Parathyroid adenoma (tissue), 2 donors: ENCODE data around the gene CCL14.

Source experiments
- H2AFZ ChIP-seq: fragments of 300-600 bp; sonication (generic); one replicate; pipeline ENCODE4 v1.7.0; 2017; ENCODE audit warnings: antibody characterized with exemption, mild to moderate bottlenecking
- H3K27ac ChIP-seq: fragments of 300-600 bp; sonication (generic); one replicate; pipeline ENCODE4 v1.7.0; 2017
- H3K27me3 ChIP-seq: fragments of 300-600 bp; sonication (generic); one replicate; pipeline ENCODE4 v1.7.0; 2017; ENCODE audit warnings: low read length; ENCODE audit not compliant: control insufficient read depth, insufficient read depth
- H3K36me3 ChIP-seq: fragments of 300-600 bp; sonication (generic); one replicate; pipeline ENCODE4 v1.7.0; 2017; ENCODE audit warnings: low read length; ENCODE audit not compliant: control insufficient read depth, insufficient read depth
- H3K4me1 ChIP-seq: fragments of 300-600 bp; sonication (generic); one replicate; pipeline ENCODE4 v1.7.0; 2017; ENCODE audit warnings: control low read depth
- H3K4me2 ChIP-seq: fragments of 300-600 bp; sonication (generic); one replicate; pipeline ENCODE4 v1.7.0; 2017; ENCODE audit warnings: low read length
- H3K4me3 ChIP-seq: fragments of 300-600 bp; sonication (generic); one replicate; pipeline ENCODE4 v1.7.0; 2017; ENCODE audit warnings: low read depth, low read length
- H3K79me2 ChIP-seq: fragments of 300-600 bp; sonication (generic); one replicate; pipeline ENCODE4 v1.7.0; 2017; ENCODE audit warnings: control low read depth
- H3K9ac ChIP-seq: fragments of 300-600 bp; sonication (generic); one replicate; pipeline ENCODE4 v1.7.0; 2017; ENCODE audit warnings: mild to moderate bottlenecking
- H3K9me3 ChIP-seq: fragments of 300-600 bp; sonication (generic); one replicate; pipeline ENCODE4 v1.7.0; 2017; ENCODE audit warnings: low read length; ENCODE audit not compliant: control insufficient read depth
- CTCF ChIP-seq: fragments of 300-600 bp; sonication (generic); IDR thresholded peaks from one replicate; pipeline ENCODE4 v1.7.0; 2017; ENCODE audit warnings: antibody characterized with exemption, mild to moderate bottlenecking
- donor health status: primary hyperparathyroidism.

CCL14 gene

DNA sequence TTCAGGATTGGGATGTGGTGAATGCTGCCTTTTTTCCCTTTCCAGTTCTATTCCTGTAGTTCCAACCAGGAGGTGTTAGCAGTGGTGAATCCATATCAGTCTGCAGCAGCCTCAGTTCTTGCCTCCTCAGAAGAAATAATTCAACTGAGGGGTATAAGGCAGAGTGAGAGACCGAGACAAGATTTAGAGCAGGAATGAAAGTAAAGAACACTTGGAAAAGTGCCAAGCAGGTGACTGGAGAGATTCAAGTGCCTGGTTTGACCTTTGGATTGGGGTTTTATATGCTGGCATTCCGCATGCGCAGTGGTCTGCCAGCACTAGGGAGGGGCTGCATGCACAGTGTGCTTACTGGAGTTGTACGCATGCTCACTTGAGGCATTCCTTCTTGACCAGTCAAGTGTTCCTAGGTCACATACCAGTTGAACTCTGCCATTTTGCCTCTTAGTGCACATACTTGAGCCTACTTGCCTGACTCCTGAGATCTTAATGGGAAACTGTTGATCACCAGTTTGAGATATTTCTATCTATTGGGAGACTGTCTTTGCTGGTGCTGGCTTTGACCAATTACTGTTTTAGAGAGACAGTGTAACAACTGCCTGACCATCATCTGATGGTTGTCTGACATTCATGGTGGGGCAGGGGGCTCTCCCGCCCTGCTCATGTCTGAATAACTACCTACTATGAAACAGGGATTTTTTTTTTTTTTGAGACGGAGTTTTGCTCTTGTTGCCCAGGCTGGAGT lies 15.5 kb upstream of the CCL14 start:
- no peaks in the 10 kb centered on the region for H3K9me3 ChIP-seq
- no peak overlapping the region for H3K9ac ChIP-seq
- no peak overlapping the region for H3K4me3 ChIP-seq
- H3K4me1 ChIP-seq, result no peaks in the 10 kb centered on the region
- H3K36me3 ChIP-seq, result no peaks in the 10 kb centered on the region
- no peak overlapping the region for H3K4me2 ChIP-seq
- H3K79me2 ChIP-seq, result no peaks in the 10 kb centered on the region
- no peak overlapping the region for H3K27ac ChIP-seq
- H2AFZ ChIP-seq, result no peak overlapping the region
- H3K27me3 ChIP-seq, result no peaks in the 10 kb centered on the region
- TF ChIP-seq CTCF, result no peak

GRCh38 chr17:36001110-36001771 lies 14.7 kb upstream of the CCL14 start, which contains the start of gene CCL15:
Gene CCL15, minus strand, starts transcription at chr17:36001553. Its CDS starts 61 bp downstream, at chr17:36001492.
- Histone ChIP-seq H3K4me3 (no peak within 1 kb of the TSS), H3K4me1 (no peaks in the 10 kb centered on the region), H2AFZ (no peak within 1 kb of the TSS), H3K27ac (no peak within 1 kb of the TSS), H3K4me2 (no peak within 1 kb of the TSS), H3K9ac (no peak within 1 kb of the TSS), H3K36me3 (no peaks in the 10 kb centered on the region), H3K27me3 (no peaks in the 10 kb centered on the region), H3K9me3 (no peaks in the 10 kb centered on the region), H3K79me2 (no peaks in the 10 kb centered on the region)
- no peak for TF ChIP-seq CTCF

GRCh38 chr17:36000732-36001109 lies 14.2 kb upstream of the CCL14 start:
- H3K9ac ChIP-seq, result no peak overlapping the region
- no peak overlapping the region for H3K4me2 ChIP-seq
- H2AFZ ChIP-seq, result no peak overlapping the region
- H3K4me1 ChIP-seq, result no peaks in the 10 kb centered on the region
- H3K27ac ChIP-seq, result no peak overlapping the region
- TF ChIP-seq CTCF, result no peak
- H3K9me3 ChIP-seq, result no peaks in the 10 kb centered on the region
- no peaks in the 10 kb centered on the region for H3K79me2 ChIP-seq
- no peaks in the 10 kb centered on the region for H3K27me3 ChIP-seq
- no peaks in the 10 kb centered on the region for H3K36me3 ChIP-seq
- no peak overlapping the region for H3K4me3 ChIP-seq

GRCh38 chr17:35998756-35999155 lies 12.2 kb upstream of the CCL14 start:
- no peak overlapping the region for H3K4me3 ChIP-seq
- H3K36me3 ChIP-seq, result no peaks in the 10 kb centered on the region
- no peaks in the 10 kb centered on the region for H3K9me3 ChIP-seq

More at GRCh38 chr17:35998756-35999155, 12.2 kb upstream of the CCL14 start:
- Histone ChIP-seq H3K79me2 (no peaks in the 10 kb centered on the region), H3K4me2 (no peak overlapping the region), H2AFZ (no peak overlapping the region), H3K4me1 (no peaks in the 10 kb centered on the region), H3K9ac (no peak overlapping the region), H3K27me3 (no peaks in the 10 kb centered on the region), H3K27ac (no peak overlapping the region)
- TF ChIP-seq CTCF, result no peak
